Peyer's patch (tissue), 4 donors: ENCODE data around the gene DCAF17. TPM values are rescaled to one million over a fixed set of nuclear protein-coding genes. Genes with fewer than 3 reads are reported as not detected.

Source experiments
- DNase-seq, 3 donors: peaks; one replicate each; pipeline ENCODE4 v3.0.0-alpha.2; 2017 to 2019
- H3K27ac ChIP-seq, 4 donors: fragments of 200-600 bp; sonication (generic); one replicate each; pipeline ENCODE4 v1.5.1; 2016 to 2019
- H3K27me3 ChIP-seq, 2 donors: fragments of 200-600 bp; sonication (generic); one replicate each; pipeline ENCODE4 v1.5.1; 2019
- H3K36me3 ChIP-seq, 3 donors: fragments of 200-600 bp; sonication (generic); one replicate each; pipeline ENCODE4 v1.5.1; 2016 to 2019
- H3K4me1 ChIP-seq, 4 donors: fragments of 200-600 bp; sonication (generic); one replicate each; pipeline ENCODE4 v1.5.1; 2016 to 2019
- H3K4me3 ChIP-seq, 4 donors: fragments of 200-600 bp; sonication (generic); 1 replicate in 3 of 4; 2 replicates in 1 of 4; pipeline ENCODE4 v1.5.1; 2016 to 2019; ENCODE audit warnings: mild to moderate bottlenecking in 1 of 4
- H3K9me3 ChIP-seq, 4 donors: fragments of 200-600 bp; sonication (generic); one replicate each; pipeline ENCODE4 v1.5.1; 2016 to 2019; ENCODE audit warnings: mild to moderate bottlenecking in 1 of 4
- POLR2A ChIP-seq, 2 donors: fragments of 450-650 bp; IDR thresholded peaks; one replicate each; pipeline ENCODE4 v1.5.1; 2017; ENCODE audit warnings: antibody characterized with exemption in 2 of 2, mild to moderate bottlenecking in 2 of 2, moderate library complexity in 2 of 2
- total RNA-seq, 4 donors: library from RNA; depleted of rRNA; stranded (reverse); fragments of >200 nt; gene quantifications; one replicate each; pipeline ENCODE4 v1.1.0, GENCODE V29; 2016
- TF ChIP-seq, protein P1 (sequence below), 6 experiments: fragments of 450-650 bp in 4 of 6; fragments of 200-600 bp in 2 of 6; sonication (generic) in 1 of 6; IDR thresholded peaks; one replicate each; pipeline ENCODE4 v1.5.1; 2017 to 2019; ENCODE audit warnings: antibody characterized with exemption in 6 of 6, mild to moderate bottlenecking in 3 of 6, moderate library complexity in 1 of 6

DCAF17 gene, protein sequence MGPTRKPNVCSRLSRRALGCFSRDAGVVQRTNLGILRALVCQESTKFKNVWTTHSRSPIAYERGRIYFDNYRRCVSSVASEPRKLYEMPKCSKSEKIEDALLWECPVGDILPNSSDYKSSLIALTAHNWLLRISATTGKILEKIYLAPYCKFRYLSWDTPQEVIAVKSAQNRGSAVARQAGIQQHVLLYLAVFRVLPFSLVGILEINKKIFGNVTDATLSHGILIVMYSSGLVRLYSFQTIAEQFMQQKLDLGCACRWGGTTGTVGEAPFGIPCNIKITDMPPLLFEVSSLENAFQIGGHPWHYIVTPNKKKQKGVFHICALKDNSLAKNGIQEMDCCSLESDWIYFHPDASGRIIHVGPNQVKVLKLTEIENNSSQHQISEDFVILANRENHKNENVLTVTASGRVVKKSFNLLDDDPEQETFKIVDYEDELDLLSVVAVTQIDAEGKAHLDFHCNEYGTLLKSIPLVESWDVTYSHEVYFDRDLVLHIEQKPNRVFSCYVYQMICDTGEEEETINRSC
- 10 to 100 TPM; 17.3 to 29.7 (median 24.9) TPM for total RNA-seq

DNA sequence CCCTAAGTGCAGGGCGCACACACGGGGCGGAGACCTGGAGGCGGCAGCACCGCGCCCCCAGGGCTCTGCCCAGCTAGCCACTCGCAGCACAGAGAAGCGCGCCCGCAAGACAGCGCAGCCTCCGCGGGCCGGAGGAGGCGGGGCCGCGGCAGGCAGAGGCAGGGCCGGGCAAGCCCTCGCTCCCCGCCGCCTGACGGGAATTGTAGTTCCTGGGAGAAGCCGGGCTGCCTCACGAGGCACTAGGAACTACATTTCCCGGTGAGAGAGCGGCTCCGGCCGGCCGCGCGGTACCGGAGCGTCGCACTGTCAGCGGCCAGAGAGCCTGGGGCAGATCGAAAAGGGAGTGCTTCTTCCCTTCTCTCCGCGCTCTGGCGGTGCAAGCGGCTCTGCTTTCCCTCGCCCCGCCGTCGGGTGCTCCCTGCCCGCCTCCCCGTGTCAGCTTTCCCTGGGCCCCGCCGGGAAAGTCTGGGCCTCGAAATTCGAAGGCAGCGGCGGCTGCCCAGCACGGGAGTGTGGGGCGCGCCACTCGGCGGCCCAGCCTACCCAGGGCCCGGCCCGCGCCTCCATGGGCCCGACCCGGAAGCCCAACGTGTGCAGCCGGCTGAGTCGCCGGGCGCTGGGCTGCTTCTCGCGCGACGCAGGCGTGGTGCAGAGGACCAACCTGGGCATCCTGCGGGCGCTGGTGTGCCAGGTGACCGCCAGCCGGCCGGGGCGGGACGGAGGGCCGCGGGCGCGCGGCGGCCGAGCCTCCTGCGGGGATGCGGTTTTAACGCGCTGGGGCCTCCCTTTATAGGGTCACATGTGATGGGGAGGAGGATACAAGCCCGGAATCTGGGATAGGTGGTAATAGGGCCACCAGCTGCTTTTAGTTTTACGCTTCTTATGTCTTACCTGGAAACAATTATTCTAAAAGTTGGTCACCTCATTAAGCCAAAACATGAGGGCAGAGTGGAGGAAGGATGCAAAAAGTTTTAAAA is at the start of gene DCAF17:
Gene DCAF17, plus strand, starts transcription at position 214 of the 977 bp plus-strand sequence. Its CDS starts 352 bp downstream, at position 566.
- no peaks in the 10 kb centered on the region for H3K9me3 ChIP-seq

DNA sequence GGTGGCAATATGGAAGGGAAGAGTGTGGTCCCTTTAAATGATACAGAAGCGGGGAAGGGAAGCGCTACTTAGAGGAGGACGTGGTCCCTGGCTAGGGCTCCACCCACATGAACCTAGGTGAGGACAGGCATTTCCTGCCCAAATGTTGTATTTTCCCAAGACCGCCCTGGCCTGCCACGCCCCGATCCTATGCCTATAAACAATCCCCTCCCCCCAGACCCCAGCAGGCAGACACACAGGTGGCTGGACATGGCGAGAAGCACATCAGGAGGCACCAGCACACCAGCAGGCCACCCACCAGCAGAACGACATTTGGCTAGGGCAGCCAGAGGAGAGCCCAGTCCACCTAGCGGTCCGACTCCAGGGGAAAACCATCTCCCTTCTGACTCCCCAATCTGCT is 47.4 kb upstream of the DCAF17 start:
- Histone ChIP-seq H3K27me3 (no peaks in the 10 kb centered on the region), H3K36me3 (no peaks in the 10 kb centered on the region), H3K4me3 (no peak overlapping the region), H3K27ac (no peak overlapping the region), H3K9me3 (no peaks in the 10 kb centered on the region), H3K4me1 (no peaks in the 10 kb centered on the region)
- no peak for TF ChIP-seq POLR2A (IDR thresholded peaks at IDR 0.05)
- TF ChIP-seq, protein P1, sequence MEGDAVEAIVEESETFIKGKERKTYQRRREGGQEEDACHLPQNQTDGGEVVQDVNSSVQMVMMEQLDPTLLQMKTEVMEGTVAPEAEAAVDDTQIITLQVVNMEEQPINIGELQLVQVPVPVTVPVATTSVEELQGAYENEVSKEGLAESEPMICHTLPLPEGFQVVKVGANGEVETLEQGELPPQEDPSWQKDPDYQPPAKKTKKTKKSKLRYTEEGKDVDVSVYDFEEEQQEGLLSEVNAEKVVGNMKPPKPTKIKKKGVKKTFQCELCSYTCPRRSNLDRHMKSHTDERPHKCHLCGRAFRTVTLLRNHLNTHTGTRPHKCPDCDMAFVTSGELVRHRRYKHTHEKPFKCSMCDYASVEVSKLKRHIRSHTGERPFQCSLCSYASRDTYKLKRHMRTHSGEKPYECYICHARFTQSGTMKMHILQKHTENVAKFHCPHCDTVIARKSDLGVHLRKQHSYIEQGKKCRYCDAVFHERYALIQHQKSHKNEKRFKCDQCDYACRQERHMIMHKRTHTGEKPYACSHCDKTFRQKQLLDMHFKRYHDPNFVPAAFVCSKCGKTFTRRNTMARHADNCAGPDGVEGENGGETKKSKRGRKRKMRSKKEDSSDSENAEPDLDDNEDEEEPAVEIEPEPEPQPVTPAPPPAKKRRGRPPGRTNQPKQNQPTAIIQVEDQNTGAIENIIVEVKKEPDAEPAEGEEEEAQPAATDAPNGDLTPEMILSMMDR (IDR thresholded peaks at IDR 0.05) = no peak
- DNase-seq = no peak

More for the DNA sequence above, at the start of gene DCAF17:
- peak within 1 kb of the TSS; percentile 94 to 99 (median 99) for H3K27ac ChIP-seq
- TF ChIP-seq, protein P1 (IDR thresholded peaks at IDR 0.05) = peak in 1 of 6 experiments; percentile 2
- peak; percentile 73 to 87 for TF ChIP-seq POLR2A (IDR thresholded peaks at IDR 0.05)
- peak; percentile 93 to 98 (median 96) for DNase-seq
- no peaks in the 10 kb centered on the region for H3K27me3 ChIP-seq
- peaks cover 0 to 10% (median 0%) of the 10 kb centered on the region in 3 donors for H3K36me3 ChIP-seq
- peak within 1 kb of the TSS; percentile 69 to 91 (median 84) for H3K4me3 ChIP-seq
- peaks cover 0 to 23% (median 2%) of the 10 kb centered on the region in 4 donors for H3K4me1 ChIP-seq

DNA sequence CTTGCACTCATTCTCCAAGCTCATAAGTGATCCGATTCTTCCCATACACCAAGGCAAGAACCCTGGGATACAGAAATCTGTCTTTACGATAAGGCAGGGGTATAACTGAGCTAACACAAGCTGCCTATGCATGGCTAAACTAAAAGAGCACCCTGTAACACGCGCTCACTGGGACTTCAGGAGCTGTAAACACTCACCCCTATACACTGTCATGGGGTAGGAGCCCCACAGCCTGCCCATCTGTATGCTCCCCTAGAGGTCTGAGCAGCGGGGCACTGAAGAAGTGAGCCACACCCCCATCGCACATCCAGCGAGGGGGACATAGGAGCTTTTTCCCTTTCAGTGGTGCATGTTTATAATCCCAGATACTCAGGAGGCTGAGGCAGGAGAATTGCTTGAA is 47.0 kb upstream of the DCAF17 start:
- Histone ChIP-seq H3K36me3 (no peaks in the 10 kb centered on the region), H3K27me3 (no peaks in the 10 kb centered on the region), H3K4me3 (no peak overlapping the region), H3K4me1 (no peaks in the 10 kb centered on the region), H3K9me3 (no peaks in the 10 kb centered on the region), H3K27ac (no peak overlapping the region)
- no peak for TF ChIP-seq POLR2A (IDR thresholded peaks at IDR 0.05)
- TF ChIP-seq, protein P1 (IDR thresholded peaks at IDR 0.05) = no peak
- DNase-seq = no peak

DNA sequence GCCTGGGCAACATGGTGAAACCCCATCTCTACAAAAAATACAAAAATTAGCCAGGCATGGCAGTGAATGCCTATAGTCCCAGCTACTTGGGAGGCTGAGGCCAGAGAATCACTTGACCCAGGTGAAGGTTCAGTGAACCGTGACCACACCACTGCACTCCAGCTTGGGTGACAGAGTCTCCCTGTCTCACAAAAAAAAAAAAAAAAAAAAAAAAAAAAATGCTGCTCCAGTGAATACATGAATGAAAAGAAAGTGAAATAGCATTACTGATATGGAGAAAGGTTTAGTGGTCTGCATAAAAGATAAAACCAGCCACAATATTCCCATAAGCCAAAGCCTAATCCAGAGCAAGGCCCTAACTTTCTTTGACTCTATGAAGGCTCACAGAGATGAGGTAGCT is 44.7 kb upstream of the DCAF17 start:
- no peaks in the 10 kb centered on the region for H3K9me3 ChIP-seq
- TF ChIP-seq, protein P1 (IDR thresholded peaks at IDR 0.05) = no peak
- no peak for TF ChIP-seq POLR2A (IDR thresholded peaks at IDR 0.05)
- no peak for DNase-seq

DNA sequence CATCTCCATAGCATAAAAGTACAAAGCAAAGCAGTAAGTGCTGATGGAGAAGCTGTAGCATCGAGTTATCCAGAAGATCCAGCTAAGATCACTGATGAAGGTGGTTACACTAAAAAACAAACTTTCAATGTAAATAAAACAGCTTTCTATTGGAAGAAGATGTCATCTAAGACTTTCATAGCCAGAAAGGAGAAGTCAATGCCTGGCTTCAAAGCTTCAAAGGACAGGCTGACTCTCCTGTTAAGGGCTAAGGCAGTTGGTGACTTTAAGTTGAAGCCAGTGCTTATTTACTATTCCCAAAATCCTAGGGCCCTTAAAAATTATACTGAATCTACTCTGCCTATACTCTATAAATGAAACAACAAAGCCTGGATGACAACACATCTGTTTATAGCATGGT is 44.2 kb upstream of the DCAF17 start:
- Histone ChIP-seq H3K27me3 (no peaks in the 10 kb centered on the region), H3K27ac (no peak overlapping the region), H3K36me3 (no peaks in the 10 kb centered on the region), H3K4me3 (no peak overlapping the region), H3K4me1 (no peaks in the 10 kb centered on the region), H3K9me3 (no peaks in the 10 kb centered on the region)
- no peak for DNase-seq
- TF ChIP-seq POLR2A (IDR thresholded peaks at IDR 0.05) = no peak
- TF ChIP-seq, protein P1 (IDR thresholded peaks at IDR 0.05) = no peak

More for the DNA sequence above, 44.7 kb upstream of the DCAF17 start:
- Histone ChIP-seq H3K4me1 (no peaks in the 10 kb centered on the region), H3K27me3 (no peaks in the 10 kb centered on the region), H3K4me3 (no peak overlapping the region), H3K27ac (no peak overlapping the region), H3K36me3 (no peaks in the 10 kb centered on the region)
